ENCODE data around the gene ZNF492.
"Not testable (repeated sequence)": the region's sequence is repeated elsewhere in the genome, so short reads cannot be mapped to it uniquely, and the experiment has no call there.

ZNF492 gene

GRCh38 chr19:22623841-22624221 lies 10.3 kb upstream of the ZNF492 start:
- H3K27ac Mint-ChIP-seq: no peak overlapping the region
- H3K4me3 Mint-ChIP-seq: no peak overlapping the region
- H3K36me3 Mint-ChIP-seq (ENCODE audit: low read depth): no peaks in the 10 kb centered on the region
- intact Hi-C loops (cut with micrococcal nuclease): no loop called here
- H3K4me1 Mint-ChIP-seq (ENCODE audit: low read depth): no peaks in the 10 kb centered on the region
- H3K27me3 Mint-ChIP-seq: peaks cover 23% of the 10 kb centered on the region
- peaks cover 74% of the 10 kb centered on the region for H3K9me3 Mint-ChIP-seq

DNA sequence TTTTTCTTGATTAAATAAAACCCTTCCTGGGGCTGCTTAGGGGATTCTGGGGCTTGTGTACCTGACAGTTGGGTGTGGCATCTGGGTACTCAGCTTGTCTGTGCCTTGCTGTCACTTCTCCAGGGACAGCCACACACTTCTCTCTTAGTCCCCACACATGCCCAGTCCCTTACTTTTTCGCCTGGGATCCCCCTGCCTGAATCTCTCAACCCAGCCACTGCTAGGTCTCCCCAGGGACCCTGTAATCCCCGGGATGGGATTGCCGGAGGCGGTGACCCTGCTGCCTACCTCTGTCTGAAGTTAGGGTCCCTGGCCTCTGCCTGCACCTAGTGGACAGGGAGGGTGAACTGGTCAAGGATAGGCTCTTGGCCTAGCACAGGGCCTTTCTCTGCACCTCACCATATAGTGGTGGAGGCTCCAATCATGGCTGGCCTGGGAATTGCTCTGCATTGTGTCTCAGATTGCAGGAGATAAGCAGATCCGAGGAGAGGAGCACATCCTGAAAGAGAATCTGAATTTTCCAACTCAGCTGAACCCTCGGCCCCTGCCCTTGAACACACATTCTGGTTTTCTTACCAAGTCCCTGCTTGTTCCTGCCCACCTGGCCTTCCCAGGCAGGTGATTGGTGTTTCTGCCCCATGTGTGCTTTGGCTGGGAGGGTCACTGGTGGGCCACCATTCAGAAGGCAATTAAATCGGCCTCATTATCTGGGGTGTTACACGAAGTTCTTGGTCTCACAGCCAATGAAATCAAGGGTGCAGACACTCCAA lies 8.7 kb upstream of the ZNF492 start:
- no peaks in the 10 kb centered on the region for H3K4me1 Mint-ChIP-seq (ENCODE audit: low read depth)
- intact Hi-C loops (cut with micrococcal nuclease): no loop called here
- peaks cover 23% of the 10 kb centered on the region for H3K27me3 Mint-ChIP-seq
- H3K4me3 Mint-ChIP-seq: no peak overlapping the region
- peaks cover 71% of the 10 kb centered on the region for H3K9me3 Mint-ChIP-seq
- no peak overlapping the region for H3K27ac Mint-ChIP-seq
- H3K36me3 Mint-ChIP-seq (ENCODE audit: low read depth): no peaks in the 10 kb centered on the region

- Mint-ChIP-seq H3K27ac (no peak overlapping the region), H3K4me1 (ENCODE audit: low read depth) (no peaks in the 10 kb centered on the region), H3K27me3 (peaks cover 14% of the 10 kb centered on the region), H3K36me3 (ENCODE audit: low read depth) (no peaks in the 10 kb centered on the region), H3K9me3 (peaks cover 62% of the 10 kb centered on the region), H3K4me3 (no peak overlapping the region)
- intact Hi-C loops (cut with micrococcal nuclease): no loop called here
Observed at GRCh38 chr19:22627526-22627925, 6.6 kb upstream of the ZNF492 start.

DNA sequence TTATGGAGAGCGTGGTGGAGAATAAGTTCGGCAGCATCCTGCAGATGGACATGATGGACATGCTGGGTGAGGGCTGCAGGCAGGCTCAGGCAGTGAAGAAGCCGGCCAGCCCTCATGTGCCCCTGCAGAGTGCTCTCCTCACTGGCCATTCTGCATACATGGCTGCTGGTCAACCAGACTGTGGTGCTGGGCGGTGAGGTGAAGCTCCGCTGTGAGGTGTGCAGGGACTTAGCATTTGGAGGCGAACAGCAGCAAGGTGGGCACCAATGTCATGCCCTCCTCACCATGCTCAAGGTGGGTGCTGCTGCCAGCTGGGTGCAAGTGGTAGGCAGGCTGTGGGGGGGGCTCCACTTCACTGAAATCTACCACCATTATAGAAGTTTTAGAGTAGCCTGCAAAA lies 5.7 kb upstream of the ZNF492 start:
- H3K9me3 Mint-ChIP-seq: peaks cover 62% of the 10 kb centered on the region
- no peak overlapping the region for H3K27ac Mint-ChIP-seq
- no peak overlapping the region for H3K4me3 Mint-ChIP-seq
- intact Hi-C loops (cut with micrococcal nuclease): no loop called here
- H3K27me3 Mint-ChIP-seq: peaks cover 9% of the 10 kb centered on the region
- no peaks in the 10 kb centered on the region for H3K4me1 Mint-ChIP-seq (ENCODE audit: low read depth)
- no peaks in the 10 kb centered on the region for H3K36me3 Mint-ChIP-seq (ENCODE audit: low read depth)

DNA sequence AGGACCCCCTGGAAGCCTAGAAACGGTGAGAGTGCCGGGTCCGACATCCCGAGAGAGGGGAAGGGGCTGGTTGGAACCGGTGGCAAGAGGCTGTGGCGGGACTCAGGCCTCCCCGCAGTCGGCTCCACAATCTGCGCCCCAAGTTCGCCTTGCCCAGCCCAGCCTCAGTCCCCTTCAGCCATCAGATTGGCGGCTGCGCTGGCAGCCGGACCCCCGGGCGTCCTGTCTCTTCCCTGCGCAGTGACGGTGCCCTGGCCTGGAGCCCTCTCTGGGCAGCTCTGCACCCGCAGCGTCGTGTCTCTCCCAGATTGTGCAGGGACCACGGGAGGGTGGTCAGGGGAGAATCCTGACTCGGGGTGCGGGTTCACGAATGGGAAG lies 315 bp downstream of the ZNF492 start:
- Mint-ChIP-seq H3K36me3 (ENCODE audit: low read depth) (peaks cover 7% of the 10 kb centered on the region), H3K9me3 (peaks cover 27% of the 10 kb centered on the region), H3K4me3 (peak overlapping the region; percentile 84), H3K4me1 (ENCODE audit: low read depth) (peaks cover 10% of the 10 kb centered on the region), H3K27ac (peak overlapping the region; percentile 31), H3K27me3 (no peaks in the 10 kb centered on the region)
- intact Hi-C loops (cut with micrococcal nuclease): no loop called here

DNA sequence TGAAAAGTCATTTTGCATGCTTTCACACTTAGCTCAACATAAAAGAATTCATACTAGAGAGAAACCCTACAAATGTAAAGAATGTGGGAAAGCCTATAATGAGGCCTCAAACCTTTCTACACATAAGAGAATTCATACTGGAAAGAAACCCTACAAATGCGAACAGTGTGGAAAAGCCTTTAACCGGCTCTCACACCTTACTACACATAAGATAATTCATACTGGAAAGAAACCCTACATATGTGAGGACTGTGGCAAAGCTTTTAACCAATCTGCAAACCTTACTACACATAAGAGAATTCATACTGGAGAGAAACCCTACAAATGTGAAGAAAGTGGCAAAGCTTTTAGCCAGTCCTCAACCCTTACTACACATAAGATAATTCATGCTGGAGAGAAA lies 51.4 kb downstream of the ZNF492 start:
- H3K27ac Mint-ChIP-seq; H3K27me3 Mint-ChIP-seq; intact Hi-C loops (cut with micrococcal nuclease); H3K4me3 Mint-ChIP-seq; H3K4me1 Mint-ChIP-seq (ENCODE audit: low read depth); H3K36me3 Mint-ChIP-seq (ENCODE audit: low read depth): not testable (repeated sequence)
- H3K9me3 Mint-ChIP-seq: peaks cover 44% of the 10 kb centered on the region

DNA sequence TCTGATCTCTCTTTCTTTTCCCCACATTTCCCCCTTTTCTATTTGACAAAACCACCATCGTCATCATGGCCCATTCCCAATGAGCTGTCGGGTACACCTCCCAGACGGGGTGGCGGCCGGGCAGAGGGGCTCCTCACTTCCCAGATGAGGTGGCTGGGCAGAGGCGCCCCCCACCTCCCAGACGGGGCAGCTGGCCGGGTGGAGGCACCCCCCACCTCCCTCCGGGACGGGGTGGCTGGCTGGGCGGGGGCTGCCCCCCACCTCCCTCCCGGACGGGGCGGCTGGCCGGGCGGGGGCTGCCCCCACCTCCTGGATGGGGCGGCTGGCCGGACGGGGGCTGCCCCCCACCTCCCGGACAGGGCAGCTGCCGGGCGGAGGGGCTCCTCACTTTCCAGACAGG lies 68.5 kb downstream of the ZNF492 start:
- H3K27ac Mint-ChIP-seq; H3K36me3 Mint-ChIP-seq (ENCODE audit: low read depth); H3K27me3 Mint-ChIP-seq; H3K4me1 Mint-ChIP-seq (ENCODE audit: low read depth); H3K4me3 Mint-ChIP-seq; intact Hi-C loops (cut with micrococcal nuclease): not testable (repeated sequence)
- H3K9me3 Mint-ChIP-seq: peaks cover 59% of the 10 kb centered on the region

GRCh38 chr19:22703096-22703495 lies 69.0 kb downstream of the ZNF492 start:
- H3K27me3 Mint-ChIP-seq; H3K36me3 Mint-ChIP-seq (ENCODE audit: low read depth); intact Hi-C loops (cut with micrococcal nuclease); H3K27ac Mint-ChIP-seq; H3K4me3 Mint-ChIP-seq; H3K4me1 Mint-ChIP-seq (ENCODE audit: low read depth): not testable (repeated sequence)
- H3K9me3 Mint-ChIP-seq: peaks cover 59% of the 10 kb centered on the region

- Mint-ChIP-seq H3K4me3 (no peak overlapping the region), H3K36me3 (ENCODE audit: low read depth) (no peaks in the 10 kb centered on the region), H3K9me3 (peaks cover 40% of the 10 kb centered on the region), H3K27me3 (no peaks in the 10 kb centered on the region), H3K4me1 (ENCODE audit: low read depth) (no peaks in the 10 kb centered on the region), H3K27ac (no peak overlapping the region)
- intact Hi-C loops (cut with micrococcal nuclease): no loop called here
Observed at GRCh38 chr19:22708983-22709382, 74.9 kb downstream of the ZNF492 start.

Measured in dendritic cell treated with granulocyte-macrophage colony-stimulating factor and Interleukin-4, amounts not matched to agents 40 ng/mL and 50 ng/mL, for 4 days (primary cell).